ENCODE measurements around the gene TMPRSS12.
"Not testable (repeated sequence)": the region's sequence is repeated elsewhere in the genome, so short reads cannot be mapped to it uniquely, and the experiment has no call there.

TMPRSS12 gene

GRCh38 chr12:50859621-50860310 lies 17.0 kb downstream of the TMPRSS12 start:
- no peak for DNase-seq

GRCh38 chr12:50862316-50862715 lies 19.6 kb downstream of the TMPRSS12 start:
- no peak for DNase-seq

- no peak for DNase-seq
These were observed 22.5 kb downstream of the TMPRSS12 start for GRCh38 chr12:50865266-50865665.

DNA sequence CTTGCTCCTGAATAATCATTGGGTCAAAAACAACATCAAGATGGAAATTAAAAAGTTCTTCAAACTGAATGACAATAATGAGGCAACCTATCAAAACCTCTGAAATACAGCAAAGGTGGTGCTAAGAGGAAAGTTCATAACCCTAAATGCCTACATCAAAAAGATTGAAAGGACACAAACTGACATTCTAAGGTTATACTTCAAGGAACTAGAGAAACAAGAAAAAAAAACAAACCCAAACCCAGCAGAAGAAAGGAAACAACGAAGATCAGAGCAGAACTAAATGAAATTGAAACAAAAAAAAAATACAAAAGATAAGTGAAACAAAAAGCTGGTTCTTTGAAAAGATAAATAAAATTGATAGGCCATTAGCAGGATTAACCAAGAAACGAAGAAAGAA lies 26.2 kb downstream of the TMPRSS12 start:
- not testable (repeated sequence) for DNase-seq

DNA sequence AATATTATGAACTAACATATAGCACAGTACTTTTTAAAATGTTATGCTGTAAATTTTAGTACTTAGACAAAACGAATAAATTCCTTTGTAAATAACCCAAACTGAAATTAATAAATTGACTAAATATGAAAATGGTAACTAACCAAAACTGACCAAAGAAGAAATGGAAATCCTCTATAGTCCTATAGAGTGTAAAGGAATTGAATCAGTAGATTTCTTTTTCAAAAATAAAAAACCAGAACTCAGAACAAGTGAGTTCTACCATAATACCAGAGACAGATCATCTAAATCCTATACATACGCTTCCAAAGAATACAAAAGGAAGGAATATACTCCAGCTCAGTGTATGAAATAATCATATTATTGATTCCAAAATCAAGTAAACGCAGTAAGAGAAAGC lies 39.8 kb downstream of the TMPRSS12 start:
- DNase-seq, result no peak

DNA sequence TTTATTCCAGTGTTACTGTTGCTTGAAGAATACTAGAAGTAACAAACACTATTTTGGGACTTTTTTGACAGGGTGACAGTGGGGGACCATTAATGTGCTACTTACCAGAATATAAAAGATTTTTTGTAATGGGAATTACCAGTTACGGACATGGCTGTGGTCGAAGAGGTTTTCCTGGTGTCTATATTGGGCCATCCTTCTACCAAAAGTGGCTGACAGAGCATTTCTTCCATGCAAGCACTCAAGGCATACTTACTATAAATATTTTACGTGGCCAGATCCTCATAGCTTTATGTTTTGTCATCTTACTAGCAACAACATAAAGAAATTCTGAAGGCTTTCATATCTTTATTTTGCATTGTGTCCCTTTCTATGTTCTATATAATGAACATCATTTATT lies 44.5 kb downstream of the TMPRSS12 start:
- no peak for DNase-seq

GRCh38 chr12:50888666-50889065 lies 45.9 kb downstream of the TMPRSS12 start:
- no peak for DNase-seq

- no peak for DNase-seq
These were observed 51.5 kb downstream of the TMPRSS12 start for GRCh38 chr12:50894241-50894640.

DNA sequence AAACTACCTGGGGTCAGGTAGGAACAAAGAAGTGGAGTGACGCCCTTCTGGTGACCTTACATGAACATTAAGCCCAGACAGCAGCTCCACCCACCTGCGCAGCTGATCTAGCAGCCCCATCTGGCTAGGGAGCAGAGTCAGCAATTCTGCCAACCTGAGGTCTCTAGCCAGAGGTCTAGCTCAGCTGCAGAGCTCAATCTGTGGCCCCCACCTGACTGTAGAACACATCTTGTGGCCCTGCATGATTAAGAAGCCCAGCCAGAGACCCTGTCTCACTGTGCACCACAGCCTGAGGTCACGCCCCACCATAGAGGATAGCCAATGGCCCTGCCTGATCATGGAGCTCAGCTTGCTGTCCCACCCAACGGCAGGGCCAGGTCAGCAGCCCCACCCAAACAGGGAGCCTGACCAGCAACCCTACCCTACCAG lies 59.0 kb downstream of the TMPRSS12 start:
- no peak for DNase-seq

DNA sequence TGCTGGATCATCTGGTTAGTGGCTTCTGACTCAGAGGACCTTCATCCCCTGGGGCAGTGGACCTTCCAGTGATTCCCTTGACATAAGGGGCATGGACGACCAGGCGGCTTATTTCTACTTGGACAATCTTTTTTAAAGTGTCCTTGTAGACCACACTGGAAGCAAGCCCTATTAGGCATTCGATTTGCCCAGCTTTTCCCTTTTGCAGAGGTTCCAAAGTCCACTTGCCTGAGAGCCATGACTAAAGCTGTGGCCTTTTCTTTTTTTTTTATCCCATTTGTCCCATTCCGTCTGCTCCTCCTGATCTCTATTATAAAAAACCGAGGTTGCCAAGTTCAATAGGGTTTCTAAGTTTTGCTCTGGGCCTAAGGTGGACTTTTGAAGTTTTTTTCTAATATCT lies 65.8 kb downstream of the TMPRSS12 start:
- DNase-seq, result not testable (repeated sequence)

GRCh38 chr12:50912361-50912760 lies 69.6 kb downstream of the TMPRSS12 start:
- not testable (repeated sequence) for DNase-seq

- DNase-seq, result no peak
These were observed 70.5 kb downstream of the TMPRSS12 start for GRCh38 chr12:50913224-50913623.

DNA sequence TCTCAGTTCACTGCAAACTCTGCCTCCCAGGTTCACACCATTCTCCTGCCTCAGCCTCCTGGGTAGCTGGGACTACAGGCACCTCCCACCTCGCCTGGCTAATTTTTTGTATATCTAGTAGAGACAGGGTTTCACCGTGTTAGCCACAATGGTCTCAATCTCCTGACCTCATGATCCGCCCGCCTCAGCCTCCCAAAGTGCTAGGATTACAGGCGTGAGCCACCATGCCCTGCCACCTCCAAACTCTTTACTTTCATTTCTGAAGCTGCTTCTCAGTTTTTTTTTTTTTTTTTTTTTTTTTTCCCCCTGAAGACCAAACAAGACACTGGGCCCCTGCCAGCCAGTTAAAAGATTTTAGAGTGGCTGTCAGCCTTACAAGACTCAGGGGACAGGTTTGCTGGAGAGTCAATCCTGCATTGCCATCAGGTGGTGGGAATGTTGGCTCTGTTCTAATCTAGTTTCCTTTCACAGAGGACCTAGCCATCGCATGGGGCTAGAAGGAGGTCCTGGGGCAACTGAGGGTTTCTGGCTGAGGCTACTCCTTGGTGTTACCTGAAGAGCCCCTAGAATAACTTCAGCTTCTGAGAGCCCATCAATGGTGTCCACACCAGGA lies 72.3 kb downstream of the TMPRSS12 start:
- no peak for DNase-seq

DNA sequence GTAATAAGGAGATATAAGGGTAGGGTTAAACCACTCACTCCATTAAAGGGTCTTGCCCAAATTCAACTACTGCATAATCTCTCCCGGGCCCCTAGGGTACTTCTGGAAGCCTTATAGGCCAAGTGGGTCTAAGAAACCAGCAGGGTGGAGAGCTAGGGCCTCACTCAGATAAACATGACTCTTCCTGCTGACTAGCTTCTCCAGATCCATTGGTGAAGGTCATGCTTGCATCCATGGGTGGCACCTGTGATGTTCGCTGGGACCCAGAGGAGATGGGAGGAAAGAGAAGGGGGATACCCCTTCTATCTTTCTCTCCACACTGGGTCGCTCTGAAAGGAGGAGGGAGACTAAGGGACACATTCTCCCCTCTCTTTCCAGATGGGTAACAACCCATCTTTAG lies 73.6 kb downstream of the TMPRSS12 start:
- no peak for DNase-seq

DNA sequence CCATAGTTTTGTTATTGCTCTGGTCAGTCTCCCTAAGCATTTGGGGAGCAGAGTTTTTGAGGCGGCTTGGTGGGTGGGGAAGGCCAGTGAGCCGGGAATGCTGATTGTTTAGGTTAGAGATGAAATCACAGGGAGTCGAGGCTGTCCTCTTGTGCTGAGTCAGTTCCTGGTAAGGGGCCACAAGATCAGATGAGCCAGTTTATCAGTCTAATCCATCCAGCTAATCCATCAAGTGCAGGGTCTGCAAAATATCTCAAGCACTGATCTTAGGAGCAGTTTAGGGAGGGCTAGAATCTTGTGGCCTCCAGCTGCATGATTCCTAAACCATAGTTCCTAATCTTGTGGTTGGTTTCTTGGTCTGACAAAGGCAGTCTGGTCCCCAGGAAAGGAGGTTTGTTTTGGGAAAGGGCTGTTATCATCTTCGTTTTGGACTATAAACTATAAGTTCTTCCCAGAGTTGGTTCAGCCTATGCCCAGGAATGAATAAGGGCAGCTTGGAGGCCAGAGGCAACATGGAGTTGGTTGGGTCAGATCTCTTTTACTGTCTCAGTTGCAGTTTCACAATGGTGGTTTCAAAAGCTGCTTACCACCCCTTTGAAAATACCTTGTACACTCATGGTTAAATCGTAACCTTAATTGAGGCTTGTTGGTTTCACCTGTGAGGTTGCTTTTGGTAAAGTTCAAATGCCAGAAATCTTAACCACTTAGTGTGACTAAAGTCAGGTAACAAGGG lies 76.0 kb downstream of the TMPRSS12 start:
- DNase-seq, result no peak

DNA sequence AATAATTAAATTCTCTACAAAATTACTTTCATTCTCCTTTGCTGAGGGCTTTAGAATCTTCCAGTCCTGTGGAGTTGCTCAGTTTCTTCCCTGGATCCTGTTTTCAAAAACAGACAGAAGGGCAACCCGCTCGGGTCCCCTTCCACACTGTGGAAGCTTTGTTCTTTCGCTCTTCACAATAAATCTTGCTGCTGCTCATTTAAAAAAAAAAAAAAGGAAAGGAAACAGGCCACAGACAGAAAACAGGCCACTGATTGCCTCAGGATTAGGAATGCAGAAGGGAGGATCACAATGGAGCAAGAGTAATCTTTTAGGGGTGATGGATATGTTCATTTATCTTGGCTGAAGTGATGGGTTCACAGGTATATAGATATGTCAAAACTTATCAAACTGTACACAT lies 80.1 kb downstream of the TMPRSS12 start:
- DNase-seq, result no peak

DNA sequence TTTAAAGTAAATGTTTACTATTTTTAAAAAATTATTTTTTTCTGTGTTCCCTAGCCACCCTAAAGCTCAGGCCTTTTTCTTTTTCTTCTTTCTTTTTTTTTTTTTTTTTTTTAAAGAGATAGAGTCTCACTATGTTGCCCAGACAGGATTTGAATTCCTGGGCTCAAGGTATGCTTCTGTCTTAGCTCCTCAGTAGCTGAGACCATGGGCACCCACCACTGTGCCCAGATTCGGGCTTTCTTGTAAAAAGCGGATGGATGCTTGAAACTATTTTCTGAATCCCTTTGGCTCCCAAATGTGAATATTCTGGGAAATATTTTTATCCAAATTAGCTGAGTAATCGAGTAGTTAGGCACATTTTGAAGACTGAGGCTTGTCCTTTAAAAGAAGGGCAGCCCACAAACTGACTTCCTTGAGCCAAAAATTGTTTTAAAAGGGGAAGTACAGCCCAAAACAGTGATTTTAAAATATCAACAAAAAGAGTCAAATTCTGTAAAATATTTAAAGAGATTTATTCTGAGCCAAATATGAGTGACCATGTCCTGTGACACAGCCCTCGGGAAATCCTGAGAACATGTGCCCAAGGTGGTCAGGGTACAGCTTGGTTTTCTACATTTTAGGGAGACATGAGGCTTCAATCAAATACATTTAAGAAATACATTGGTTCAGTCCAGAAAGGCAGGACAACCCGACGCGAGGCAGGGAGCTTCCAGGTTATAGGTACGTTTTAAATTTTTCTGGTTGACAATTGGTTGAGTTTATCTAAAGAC lies 80.8 kb downstream of the TMPRSS12 start:
- no peak for DNase-seq

DNA sequence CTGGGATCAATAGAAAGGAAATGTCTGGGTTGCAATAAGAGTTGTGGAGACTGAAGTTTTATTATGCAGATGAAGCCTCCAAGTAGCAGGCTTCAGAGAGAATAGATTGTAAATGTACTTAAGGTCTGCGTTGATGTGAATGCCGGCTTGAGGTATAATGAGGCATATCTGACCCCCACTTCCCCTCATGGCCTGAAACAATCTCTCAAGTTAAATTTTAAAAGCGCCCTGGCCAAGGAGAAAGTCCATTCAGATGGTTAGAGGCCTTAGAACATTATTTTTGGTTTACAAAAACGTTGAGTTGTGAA lies 81.4 kb downstream of the TMPRSS12 start:
- DNase-seq, result no peak

DNA sequence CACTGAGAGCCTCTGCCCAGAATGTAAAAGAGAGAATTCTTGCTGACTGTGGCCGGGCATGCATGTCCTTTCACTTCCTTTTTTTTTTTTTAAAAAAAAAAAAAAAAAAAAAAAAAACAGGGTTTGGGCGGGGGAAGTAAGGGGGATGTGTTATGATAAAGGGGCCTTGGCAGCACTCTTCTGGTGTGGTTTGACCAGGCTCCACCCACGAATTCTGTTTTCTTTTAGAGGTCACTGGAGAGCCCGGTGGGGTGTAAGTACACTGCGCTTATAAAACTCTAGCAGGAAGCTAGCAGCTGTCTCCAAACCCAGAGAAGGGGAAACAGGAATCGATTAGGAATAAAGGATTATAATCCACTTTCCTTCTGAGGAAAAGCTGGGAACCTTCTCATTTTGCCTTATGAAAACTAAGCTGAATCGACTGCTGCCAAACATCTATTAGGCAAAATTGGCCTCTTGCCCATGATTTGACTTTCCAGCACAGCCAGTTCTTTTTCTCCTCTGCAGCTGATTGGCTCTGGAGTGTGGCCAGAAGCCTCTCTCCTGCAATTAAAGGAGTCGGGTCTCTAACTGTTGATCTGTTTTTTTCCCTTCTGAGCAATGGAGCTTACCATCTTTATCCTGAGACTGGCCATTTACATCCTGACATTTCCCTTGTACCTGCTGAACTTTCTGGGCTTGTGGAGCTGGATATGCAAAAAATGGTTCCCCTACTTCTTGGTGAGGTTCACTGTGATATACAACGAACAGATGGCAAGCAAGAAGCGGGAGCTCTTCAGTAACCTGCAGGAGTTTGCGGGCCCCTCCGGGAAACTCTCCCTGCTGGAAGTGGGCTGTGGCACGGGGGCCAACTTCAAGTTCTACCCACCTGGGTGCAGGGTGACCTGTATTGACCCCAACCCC lies 82.0 kb downstream of the TMPRSS12 start:
- peak; percentile 88 for DNase-seq

DNA sequence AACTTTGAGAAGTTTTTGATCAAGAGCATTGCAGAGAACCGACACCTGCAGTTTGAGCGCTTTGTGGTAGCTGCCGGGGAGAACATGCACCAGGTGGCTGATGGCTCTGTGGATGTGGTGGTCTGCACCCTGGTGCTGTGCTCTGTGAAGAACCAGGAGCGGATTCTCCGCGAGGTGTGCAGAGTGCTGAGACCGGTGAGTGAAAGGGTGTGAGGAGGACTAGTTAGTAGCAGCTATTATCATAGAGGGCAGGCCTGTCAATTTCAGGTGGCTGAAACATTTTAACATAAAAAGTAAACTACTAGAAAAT lies 82.6 kb downstream of the TMPRSS12 start:
- DNase-seq, result no peak

DNA sequence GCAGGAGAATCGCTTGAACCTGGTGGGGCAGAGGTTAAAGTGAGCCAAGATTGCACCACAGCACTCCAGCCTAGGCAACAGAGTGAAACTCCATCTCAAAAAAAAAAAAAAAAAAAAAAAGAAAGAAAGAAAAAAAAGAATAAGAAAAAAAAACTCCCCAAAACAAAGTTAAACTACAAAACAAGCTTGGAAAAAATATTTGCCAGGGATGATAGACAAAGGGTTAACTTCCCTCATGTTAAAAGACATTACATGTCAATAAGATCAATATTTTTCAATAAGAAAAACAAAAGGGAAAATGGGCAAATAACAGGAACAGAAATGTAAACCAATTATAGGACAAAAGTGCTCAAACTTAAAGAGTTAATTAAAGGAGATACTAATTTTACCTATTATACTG lies 83.2 kb downstream of the TMPRSS12 start:
- no peak for DNase-seq

- DNase-seq, result no peak
These were observed 83.7 kb downstream of the TMPRSS12 start for GRCh38 chr12:50926415-50926814.

GRCh38 chr12:50926932-50927331 lies 84.2 kb downstream of the TMPRSS12 start:
- not testable (repeated sequence) for DNase-seq
